HUES48 (cell line): ENCODE measurements around the gene ELAVL3.
"Not testable (repeated sequence)": the region's sequence is repeated elsewhere in the genome, so short reads cannot be mapped to it uniquely, and the experiment has no call there.

Experiments
- H3K27ac ChIP-seq: one replicate; pipeline ENCODE4 v1.7.0; 2013; ENCODE audit warnings: low read depth, low read length, inconsistent platforms
- H3K27me3 ChIP-seq: 2 replicates; pipeline ENCODE4 v1.6.1; 2013; ENCODE audit warnings: mild to moderate bottlenecking, low read length; ENCODE audit not compliant: control insufficient read depth, insufficient read depth
- H3K36me3 ChIP-seq: 2 replicates; pipeline ENCODE4 v1.6.1; 2013; ENCODE audit warnings: low read length; ENCODE audit not compliant: control insufficient read depth, insufficient read depth
- H3K4me1 ChIP-seq: 2 replicates; pipeline ENCODE4 v1.6.1; 2013; ENCODE audit warnings: mild to moderate bottlenecking, low read length; ENCODE audit not compliant: control insufficient read depth, insufficient read depth
- H3K4me3 ChIP-seq: 2 replicates; pipeline ENCODE4 v1.5.1; 2013; ENCODE audit warnings: mild to moderate bottlenecking, low read depth, low read length
- H3K9ac ChIP-seq: 2 replicates; pipeline ENCODE4 v1.6.1; 2013; ENCODE audit warnings: mild to moderate bottlenecking, low read depth, low read length, moderate library complexity
- H3K9me3 ChIP-seq: 2 replicates; pipeline ENCODE4 v1.6.1; 2013; ENCODE audit warnings: low read length; ENCODE audit not compliant: control insufficient read depth, insufficient read depth

The ELAVL3 gene

GRCh38 chr19:11473725-11474124, 7.1 kb downstream of the ELAVL3 start:
- Histone ChIP-seq H3K27ac (no peak overlapping the region), H3K9ac (no peak overlapping the region), H3K4me1 (no peaks in the 10 kb centered on the region), H3K27me3 (0 out of 2 replicates have a peak, but pooled peaks cover 1% of the 10 kb centered on the region), H3K4me3 (no peak overlapping the region), H3K36me3 (no peaks in the 10 kb centered on the region), H3K9me3 (no peaks in the 10 kb centered on the region)

- not testable (repeated sequence) for H3K4me3 ChIP-seq, H3K9me3 ChIP-seq, H3K4me1 ChIP-seq, H3K9ac ChIP-seq, H3K36me3 ChIP-seq, H3K27ac ChIP-seq, H3K27me3 ChIP-seq
Observed at GRCh38 chr19:11468266-11468845, 12.5 kb downstream of the ELAVL3 start.

- no peak overlapping the region for H3K9ac ChIP-seq
Observed at GRCh38 chr19:11465600-11465999, 15.2 kb downstream of the ELAVL3 start.

GRCh38 chr19:11464333-11465265, 16.2 kb downstream of the ELAVL3 start:
- Histone ChIP-seq H3K27ac (no peak overlapping the region), H3K4me3 (no peak overlapping the region), H3K9ac (no peak overlapping the region)

More at GRCh38 chr19:11465600-11465999, 15.2 kb downstream of the ELAVL3 start:
- no peak overlapping the region for H3K4me3 ChIP-seq
- H3K9me3 ChIP-seq, result no peaks in the 10 kb centered on the region
- 0 out of 2 replicates have a peak, but pooled peaks cover 2% of the 10 kb centered on the region for H3K4me1 ChIP-seq
- H3K27ac ChIP-seq, result no peak overlapping the region
- no peaks in the 10 kb centered on the region for H3K27me3 ChIP-seq
- H3K36me3 ChIP-seq, result no peaks in the 10 kb centered on the region

GRCh38 chr19:11463391-11463790, 17.5 kb downstream of the ELAVL3 start:
- no peak overlapping the region for H3K27ac ChIP-seq
- H3K36me3 ChIP-seq, result no peaks in the 10 kb centered on the region
- H3K4me3 ChIP-seq, result no peak overlapping the region
- H3K27me3 ChIP-seq, result no peaks in the 10 kb centered on the region
- no peaks in the 10 kb centered on the region for H3K9me3 ChIP-seq
- no peak overlapping the region for H3K9ac ChIP-seq
- 0 out of 2 replicates have a peak, but pooled peaks cover 2% of the 10 kb centered on the region for H3K4me1 ChIP-seq

More at GRCh38 chr19:11464333-11465265, 16.2 kb downstream of the ELAVL3 start:
- H3K36me3 ChIP-seq, result no peaks in the 10 kb centered on the region
- no peaks in the 10 kb centered on the region for H3K27me3 ChIP-seq
- no peaks in the 10 kb centered on the region for H3K9me3 ChIP-seq
- 0 out of 2 replicates have a peak, but pooled peaks cover 2% of the 10 kb centered on the region for H3K4me1 ChIP-seq

- no peak overlapping the region for H3K4me3 ChIP-seq
Observed at GRCh38 chr19:11461453-11461852, 19.4 kb downstream of the ELAVL3 start.

GRCh38 chr19:11460207-11460606, 20.6 kb downstream of the ELAVL3 start:
- Histone ChIP-seq H3K27me3 (no peaks in the 10 kb centered on the region), H3K27ac (no peak overlapping the region), H3K36me3 (no peaks in the 10 kb centered on the region), H3K4me3 (no peak overlapping the region), H3K9ac (no peak overlapping the region), H3K9me3 (no peaks in the 10 kb centered on the region), H3K4me1 (peaks cover 4% of the 10 kb centered on the region; the same call in 1 of the 2 replicates)

More at GRCh38 chr19:11461453-11461852, 19.4 kb downstream of the ELAVL3 start:
- H3K9me3 ChIP-seq, result no peaks in the 10 kb centered on the region
- no peak overlapping the region for H3K9ac ChIP-seq
- H3K27me3 ChIP-seq, result no peaks in the 10 kb centered on the region
- H3K4me1 ChIP-seq, result peaks cover 6% of the 10 kb centered on the region; the same call in 1 of the 2 replicates
- H3K27ac ChIP-seq, result no peak overlapping the region
- no peaks in the 10 kb centered on the region for H3K36me3 ChIP-seq

- H3K4me3 ChIP-seq, H3K27ac ChIP-seq, H3K9ac ChIP-seq: not testable (repeated sequence)
Observed at GRCh38 chr19:11458912-11459311, 21.9 kb downstream of the ELAVL3 start.

GRCh38 chr19:11458236-11458900, 22.5 kb downstream of the ELAVL3 start:
- Histone ChIP-seq H3K27ac (no peak overlapping the region), H3K4me1 (peaks cover 6% of the 10 kb centered on the region; the same call in 1 of the 2 replicates), H3K9me3 (no peaks in the 10 kb centered on the region), H3K9ac (no peak overlapping the region), H3K27me3 (no peaks in the 10 kb centered on the region), H3K4me3 (no peak overlapping the region), H3K36me3 (no peaks in the 10 kb centered on the region)

More at GRCh38 chr19:11458912-11459311, 21.9 kb downstream of the ELAVL3 start:
- H3K9me3 ChIP-seq, H3K36me3 ChIP-seq, H3K27me3 ChIP-seq, H3K4me1 ChIP-seq: not testable (repeated sequence)

GRCh38 chr19:11457831-11458230, 23.0 kb downstream of the ELAVL3 start:
- Histone ChIP-seq H3K36me3 (no peaks in the 10 kb centered on the region), H3K9me3 (no peaks in the 10 kb centered on the region), H3K9ac (no peak overlapping the region), H3K4me3 (no peak overlapping the region), H3K4me1 (peaks cover 7% of the 10 kb centered on the region; the same call in 1 of the 2 replicates), H3K27me3 (no peaks in the 10 kb centered on the region), H3K27ac (no peak overlapping the region)
